ENCODE measurements around the gene CFAP410.

- TF ChIP-seq, protein P1, sequence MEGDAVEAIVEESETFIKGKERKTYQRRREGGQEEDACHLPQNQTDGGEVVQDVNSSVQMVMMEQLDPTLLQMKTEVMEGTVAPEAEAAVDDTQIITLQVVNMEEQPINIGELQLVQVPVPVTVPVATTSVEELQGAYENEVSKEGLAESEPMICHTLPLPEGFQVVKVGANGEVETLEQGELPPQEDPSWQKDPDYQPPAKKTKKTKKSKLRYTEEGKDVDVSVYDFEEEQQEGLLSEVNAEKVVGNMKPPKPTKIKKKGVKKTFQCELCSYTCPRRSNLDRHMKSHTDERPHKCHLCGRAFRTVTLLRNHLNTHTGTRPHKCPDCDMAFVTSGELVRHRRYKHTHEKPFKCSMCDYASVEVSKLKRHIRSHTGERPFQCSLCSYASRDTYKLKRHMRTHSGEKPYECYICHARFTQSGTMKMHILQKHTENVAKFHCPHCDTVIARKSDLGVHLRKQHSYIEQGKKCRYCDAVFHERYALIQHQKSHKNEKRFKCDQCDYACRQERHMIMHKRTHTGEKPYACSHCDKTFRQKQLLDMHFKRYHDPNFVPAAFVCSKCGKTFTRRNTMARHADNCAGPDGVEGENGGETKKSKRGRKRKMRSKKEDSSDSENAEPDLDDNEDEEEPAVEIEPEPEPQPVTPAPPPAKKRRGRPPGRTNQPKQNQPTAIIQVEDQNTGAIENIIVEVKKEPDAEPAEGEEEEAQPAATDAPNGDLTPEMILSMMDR (IDR thresholded peaks at IDR 0.05; ENCODE audit: low read depth, low read length), result no peak
- TF ChIP-seq POLR2A (IDR thresholded peaks at IDR 0.05; ENCODE audit: extremely low read depth, insufficient read length) (no peak), MAX (IDR thresholded peaks at IDR 0.05; ENCODE audit: low read depth, low read length) (no peak), MYC (IDR thresholded peaks at IDR 0.05; ENCODE audit: low read depth, low read length) (no peak)
Measured at GRCh38 chr21:44377922-44378645, 38.9 kb upstream of the CFAP410 start.
